A673 (cell line): ENCODE results near the gene SLC22A25.

Experiments used
- EZH2 ChIP-seq: fragments of 200-600 bp; sonication (generic); IDR thresholded peaks from 2 replicates; pipeline ENCODE4 v1.6.1; 2017; ENCODE audit warnings: borderline replicate concordance, low read depth, mild to moderate bottlenecking, mixed read lengths, antibody characterized with exemption, low read length; ENCODE audit not compliant: poor library complexity, severe bottlenecking
- TF ChIP-seq, protein P1 (sequence below): fragments of 300-800, 200-600 bp; sonication (generic); conservative IDR thresholded peaks from 2 replicates; pipeline ENCODE4 v1.5.1; 2017; ENCODE audit warnings: low read depth, mild to moderate bottlenecking, antibody characterized with exemption, low read length, moderate library complexity, mixed read lengths

DNA sequence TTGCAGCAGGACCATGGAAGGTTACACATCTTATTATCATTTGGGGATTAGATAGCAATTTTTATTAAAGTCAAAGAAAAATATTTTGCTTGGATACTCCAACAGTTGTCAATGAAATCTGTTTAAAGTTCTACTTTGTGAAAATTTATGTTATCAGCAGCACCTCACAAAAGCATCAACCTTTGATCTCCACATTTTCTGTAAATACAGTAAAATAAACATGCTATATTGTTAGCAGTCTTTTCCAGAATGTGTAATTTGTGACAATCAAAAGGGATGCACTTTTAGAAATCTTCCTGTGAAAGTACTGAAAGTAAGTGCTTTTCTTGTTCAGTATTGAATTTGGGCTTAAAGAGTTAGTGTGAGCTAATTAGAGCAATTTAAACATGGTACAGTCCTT, 4.1 kb downstream of the SLC22A25 start:
- TF ChIP-seq, protein P1, sequence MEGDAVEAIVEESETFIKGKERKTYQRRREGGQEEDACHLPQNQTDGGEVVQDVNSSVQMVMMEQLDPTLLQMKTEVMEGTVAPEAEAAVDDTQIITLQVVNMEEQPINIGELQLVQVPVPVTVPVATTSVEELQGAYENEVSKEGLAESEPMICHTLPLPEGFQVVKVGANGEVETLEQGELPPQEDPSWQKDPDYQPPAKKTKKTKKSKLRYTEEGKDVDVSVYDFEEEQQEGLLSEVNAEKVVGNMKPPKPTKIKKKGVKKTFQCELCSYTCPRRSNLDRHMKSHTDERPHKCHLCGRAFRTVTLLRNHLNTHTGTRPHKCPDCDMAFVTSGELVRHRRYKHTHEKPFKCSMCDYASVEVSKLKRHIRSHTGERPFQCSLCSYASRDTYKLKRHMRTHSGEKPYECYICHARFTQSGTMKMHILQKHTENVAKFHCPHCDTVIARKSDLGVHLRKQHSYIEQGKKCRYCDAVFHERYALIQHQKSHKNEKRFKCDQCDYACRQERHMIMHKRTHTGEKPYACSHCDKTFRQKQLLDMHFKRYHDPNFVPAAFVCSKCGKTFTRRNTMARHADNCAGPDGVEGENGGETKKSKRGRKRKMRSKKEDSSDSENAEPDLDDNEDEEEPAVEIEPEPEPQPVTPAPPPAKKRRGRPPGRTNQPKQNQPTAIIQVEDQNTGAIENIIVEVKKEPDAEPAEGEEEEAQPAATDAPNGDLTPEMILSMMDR, result no peak
- TF ChIP-seq EZH2, result no peak
